ENCODE data around the gene MED12L.

Gene MED12L

GRCh38 chr3:151086484-151087456 lies 1.3 kb downstream of the MED12L start:
- peak; percentile 89 for DNase-seq (ENCODE audit: low spot score)

GRCh38 chr3:151087648-151088047 lies 2.2 kb downstream of the MED12L start:
- no peak for DNase-seq (ENCODE audit: low spot score)

- peak; percentile 26 for DNase-seq (ENCODE audit: low spot score)
Observed at GRCh38 chr3:151091685-151092345, 6.4 kb downstream of the MED12L start.

GRCh38 chr3:151093148-151093547 lies 7.7 kb downstream of the MED12L start:
- no peak for DNase-seq (ENCODE audit: low spot score)

- no peak for DNase-seq (ENCODE audit: low spot score)
Observed at GRCh38 chr3:151093905-151094304, 8.4 kb downstream of the MED12L start.

- no peak for DNase-seq (ENCODE audit: low spot score)
Observed at GRCh38 chr3:151096716-151097115, 11.3 kb downstream of the MED12L start.

- DNase-seq (ENCODE audit: low spot score), result no peak
Observed at GRCh38 chr3:151100076-151100475, 14.6 kb downstream of the MED12L start.

GRCh38 chr3:151101270-151101969 lies 16.0 kb downstream of the MED12L start:
- DNase-seq (ENCODE audit: low spot score), result no peak

- DNase-seq (ENCODE audit: low spot score), result no peak
Observed at GRCh38 chr3:151106311-151106710, 20.8 kb downstream of the MED12L start.

GRCh38 chr3:151107177-151107576 lies 21.7 kb downstream of the MED12L start:
- DNase-seq (ENCODE audit: low spot score), result no peak

- no peak for DNase-seq (ENCODE audit: low spot score)
Observed at GRCh38 chr3:151107701-151108100, 22.2 kb downstream of the MED12L start.

GRCh38 chr3:151109286-151109800 lies 23.9 kb downstream of the MED12L start:
- DNase-seq (ENCODE audit: low spot score), result no peak

GRCh38 chr3:151112731-151113130 lies 27.3 kb downstream of the MED12L start:
- DNase-seq (ENCODE audit: low spot score), result no peak

GRCh38 chr3:151113343-151113742 lies 27.9 kb downstream of the MED12L start:
- DNase-seq (ENCODE audit: low spot score), result no peak

- DNase-seq (ENCODE audit: low spot score), result no peak
Observed at GRCh38 chr3:151117047-151117446, 31.6 kb downstream of the MED12L start.

- no peak for DNase-seq (ENCODE audit: low spot score)
Observed at GRCh38 chr3:151119188-151119587, 33.7 kb downstream of the MED12L start.

- DNase-seq (ENCODE audit: low spot score), result no peak
Observed at GRCh38 chr3:151120409-151120808, 34.9 kb downstream of the MED12L start.

- no peak for DNase-seq (ENCODE audit: low spot score)
Observed at GRCh38 chr3:151121016-151121415, 35.6 kb downstream of the MED12L start.

- DNase-seq (ENCODE audit: low spot score), result no peak
Observed at GRCh38 chr3:151123827-151124226, 38.4 kb downstream of the MED12L start.

GRCh38 chr3:151124476-151124875 lies 39.0 kb downstream of the MED12L start:
- DNase-seq (ENCODE audit: low spot score), result no peak

- no peak for DNase-seq (ENCODE audit: low spot score)
Observed at GRCh38 chr3:151130428-151130827, 45.0 kb downstream of the MED12L start.

GRCh38 chr3:151133175-151133574 lies 47.7 kb downstream of the MED12L start:
- no peak for DNase-seq (ENCODE audit: low spot score)
